Measurements from ENCODE around the gene BRSK2.

Gene BRSK2

GRCh38 chr11:1371836-1372465 lies 17.8 kb upstream of the BRSK2 start:
- H3K27ac ChIP-seq, result no peak overlapping the region
- no peak overlapping the region for H3K4me3 ChIP-seq
- TF ChIP-seq, protein P1, sequence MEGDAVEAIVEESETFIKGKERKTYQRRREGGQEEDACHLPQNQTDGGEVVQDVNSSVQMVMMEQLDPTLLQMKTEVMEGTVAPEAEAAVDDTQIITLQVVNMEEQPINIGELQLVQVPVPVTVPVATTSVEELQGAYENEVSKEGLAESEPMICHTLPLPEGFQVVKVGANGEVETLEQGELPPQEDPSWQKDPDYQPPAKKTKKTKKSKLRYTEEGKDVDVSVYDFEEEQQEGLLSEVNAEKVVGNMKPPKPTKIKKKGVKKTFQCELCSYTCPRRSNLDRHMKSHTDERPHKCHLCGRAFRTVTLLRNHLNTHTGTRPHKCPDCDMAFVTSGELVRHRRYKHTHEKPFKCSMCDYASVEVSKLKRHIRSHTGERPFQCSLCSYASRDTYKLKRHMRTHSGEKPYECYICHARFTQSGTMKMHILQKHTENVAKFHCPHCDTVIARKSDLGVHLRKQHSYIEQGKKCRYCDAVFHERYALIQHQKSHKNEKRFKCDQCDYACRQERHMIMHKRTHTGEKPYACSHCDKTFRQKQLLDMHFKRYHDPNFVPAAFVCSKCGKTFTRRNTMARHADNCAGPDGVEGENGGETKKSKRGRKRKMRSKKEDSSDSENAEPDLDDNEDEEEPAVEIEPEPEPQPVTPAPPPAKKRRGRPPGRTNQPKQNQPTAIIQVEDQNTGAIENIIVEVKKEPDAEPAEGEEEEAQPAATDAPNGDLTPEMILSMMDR (IDR thresholded peaks at IDR 0.05), result no peak
- no peak for DNase-seq (ENCODE audit: low spot score)

- Histone ChIP-seq H3K4me3 (no peak overlapping the region), H3K27ac (no peak overlapping the region)
- TF ChIP-seq, protein P1 (IDR thresholded peaks at IDR 0.05), result no peak
- DNase-seq (ENCODE audit: low spot score), result no peak
Measured at GRCh38 chr11:1372660-1373059, 17.1 kb upstream of the BRSK2 start.

DNA sequence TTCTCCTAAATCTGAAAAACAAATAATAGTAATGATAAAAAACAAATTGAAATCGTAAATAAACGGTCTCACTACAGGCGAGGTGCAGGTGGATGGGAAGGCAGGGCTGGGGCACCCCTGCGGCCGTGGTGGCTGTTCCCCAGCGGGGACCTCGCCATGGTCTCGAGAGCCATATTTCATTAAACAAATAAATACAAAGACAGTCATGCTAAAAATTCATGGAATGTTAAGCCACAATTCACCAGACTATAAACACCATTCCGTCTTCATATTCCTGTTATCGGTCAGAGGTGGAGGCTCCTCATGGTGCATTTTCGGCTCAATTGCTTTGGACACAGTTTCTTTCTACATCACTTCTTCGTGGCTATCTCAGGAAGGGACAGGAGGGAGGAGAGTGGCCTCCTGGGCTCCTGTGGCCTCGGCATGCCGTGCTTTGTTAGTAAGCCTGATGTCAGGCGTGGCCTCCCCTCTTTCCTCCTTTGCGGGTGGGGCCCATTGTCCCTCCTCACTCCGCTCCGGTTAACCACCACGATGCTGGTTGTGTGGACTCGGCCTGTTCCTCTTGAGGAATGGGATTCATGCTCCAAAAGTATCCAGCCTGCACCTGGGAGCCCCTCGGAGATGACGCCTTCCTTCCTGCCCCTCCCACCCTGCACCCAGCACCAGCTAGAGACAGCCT lies 16.1 kb upstream of the BRSK2 start:
- DNase-seq (ENCODE audit: low spot score), result no peak
- Histone ChIP-seq H3K27ac (no peak overlapping the region), H3K4me3 (no peak overlapping the region)
- TF ChIP-seq, protein P1 (IDR thresholded peaks at IDR 0.05), result no peak

GRCh38 chr11:1375161-1375954 lies 14.4 kb upstream of the BRSK2 start:
- DNase-seq (ENCODE audit: low spot score), result no peak
- H3K27ac ChIP-seq, result no peak overlapping the region
- TF ChIP-seq, protein P1 (IDR thresholded peaks at IDR 0.05), result no peak
- H3K4me3 ChIP-seq, result no peak overlapping the region

GRCh38 chr11:1375955-1376258 lies 13.8 kb upstream of the BRSK2 start:
- no peak for DNase-seq (ENCODE audit: low spot score)
- TF ChIP-seq, protein P1 (IDR thresholded peaks at IDR 0.05), result no peak
- Histone ChIP-seq H3K27ac (no peak overlapping the region), H3K4me3 (no peak overlapping the region)

DNA sequence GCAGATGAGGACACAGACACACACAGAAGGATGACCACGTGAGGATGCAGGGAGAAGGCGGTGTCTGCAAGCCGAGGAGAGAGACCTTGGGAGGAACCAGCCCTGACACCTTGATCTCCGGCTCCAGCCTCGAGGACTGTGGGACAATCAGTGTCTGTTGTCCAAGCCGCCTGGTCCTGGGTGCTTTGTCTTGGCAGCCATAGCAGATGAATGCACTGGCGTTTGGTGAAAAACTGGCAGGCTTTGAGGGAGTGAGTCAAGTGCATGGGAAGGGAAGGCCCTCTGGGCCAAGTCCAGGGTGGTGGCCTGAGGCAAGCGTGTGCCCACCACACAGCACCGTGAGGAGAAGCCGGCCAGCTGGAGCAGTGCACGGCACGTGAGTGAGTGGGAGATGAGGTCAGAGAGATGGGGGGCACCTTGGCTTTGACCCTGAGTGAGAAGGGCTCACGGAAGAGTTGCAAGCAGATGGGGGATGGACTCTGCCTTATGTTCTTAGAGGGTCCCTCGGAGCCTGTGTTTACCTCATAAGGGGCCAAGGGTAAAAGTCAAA lies 12.4 kb upstream of the BRSK2 start:
- H3K27ac ChIP-seq, result no peak overlapping the region
- no peak for DNase-seq (ENCODE audit: low spot score)
- TF ChIP-seq, protein P1 (IDR thresholded peaks at IDR 0.05), result no peak

More for the DNA sequence above, 12.4 kb upstream of the BRSK2 start:
- H3K4me3 ChIP-seq, result no peak overlapping the region
